DOHH2 (cell line): ENCODE data around the gene CUBN.

Experiments used
- H3F3A ChIP-seq: fragments of 200-600 bp; sonication (generic), shearing (Covaris generic); 2 replicates; pipeline ENCODE4 v1.6.0; 2016; ENCODE audit warnings: antibody characterized with exemption, mild to moderate bottlenecking; ENCODE audit not compliant: control insufficient read depth, insufficient read depth
- H3K27ac ChIP-seq: fragments of 200-600 bp; sonication (generic); 2 replicates; pipeline ENCODE4 v1.5.1; 2014; ENCODE audit warnings: low read depth, mild to moderate bottlenecking, low read length, moderate library complexity
- H3K27me3 ChIP-seq: fragments of 200-600 bp; sonication (generic); 2 replicates; pipeline ENCODE4 v1.6.1; 2014; ENCODE audit warnings: mild to moderate bottlenecking, low read length, mixed read lengths; ENCODE audit not compliant: control insufficient read depth
- H3K36me3 ChIP-seq: fragments of 200-600 bp; sonication (generic); 2 replicates; pipeline ENCODE4 v1.6.1; 2014; ENCODE audit warnings: mild to moderate bottlenecking, low read length, moderate library complexity, mixed read lengths; ENCODE audit not compliant: control insufficient read depth
- H3K4me1 ChIP-seq: fragments of 200-600 bp; sonication (generic); 2 replicates; pipeline ENCODE4 v1.6.1; 2014; ENCODE audit warnings: mild to moderate bottlenecking, low read length, mixed read lengths; ENCODE audit not compliant: control insufficient read depth
- H3K4me2 ChIP-seq: fragments of 200-600 bp; sonication (generic); 2 replicates; pipeline ENCODE4 v1.6.0; 2014; ENCODE audit warnings: mild to moderate bottlenecking, low read length, moderate library complexity
- H3K4me3 ChIP-seq: fragments of 200-600 bp; sonication (generic); 2 replicates; pipeline ENCODE4 v1.5.1; 2014; ENCODE audit warnings: mild to moderate bottlenecking, low read length, mixed read lengths
- H3K79me2 ChIP-seq: fragments of 200-600 bp; sonication (generic); 2 replicates; pipeline ENCODE4 v1.6.1; 2014; ENCODE audit warnings: mild to moderate bottlenecking, low read length, mixed read lengths; ENCODE audit not compliant: control insufficient read depth
- H3K9me2 ChIP-seq: fragments of 200-600 bp; sonication (generic); replicated peaks from 2 replicates; pipeline ENCODE4 v1.6.1; 2014; ENCODE audit warnings: mild to moderate bottlenecking, low read length, mixed read lengths; ENCODE audit not compliant: control insufficient read depth
- H3K9me3 ChIP-seq: fragments of 200-600 bp; sonication (generic); 2 replicates; pipeline ENCODE4 v1.6.1; 2014; ENCODE audit warnings: antibody characterized with exemption, low read length, mixed read lengths; ENCODE audit not compliant: control insufficient read depth, insufficient read depth
- H4K20me1 ChIP-seq: fragments of 200-600 bp; sonication (generic); 2 replicates; pipeline ENCODE4 v1.6.0; 2014; ENCODE audit warnings: low read depth, mild to moderate bottlenecking, antibody characterized with exemption, low read length, moderate library complexity; ENCODE audit not compliant: control insufficient read depth, insufficient read depth
- CTCF ChIP-seq: fragments of 200-600 bp; sonication (generic); IDR thresholded peaks from one replicate; pipeline ENCODE4 v1.5.1; 2014; ENCODE audit warnings: antibody characterized with exemption, mild to moderate bottlenecking, low read depth, low read length; ENCODE audit not compliant: poor library complexity, severe bottlenecking
- EZH2phosphoT487 ChIP-seq: fragments of 200-600 bp; sonication (generic); IDR thresholded peaks from 2 replicates; pipeline ENCODE4 v1.6.1; 2017; ENCODE audit warnings: borderline replicate concordance, mild to moderate bottlenecking, antibody characterized with exemption, low read length, moderate library complexity, mixed read lengths

CUBN gene

GRCh38 chr10:16987976-16988610 lies 141.5 kb downstream of the CUBN start:
- H3K9me3 ChIP-seq = no peaks in the 10 kb centered on the region
- no peaks in the 10 kb centered on the region for H3K4me1 ChIP-seq
- no peaks in the 10 kb centered on the region for H3K27me3 ChIP-seq
- H3K4me3 ChIP-seq = no peak overlapping the region
- H3K27ac ChIP-seq = no peak overlapping the region
- no peaks in the 10 kb centered on the region for H3K79me2 ChIP-seq
- no peak for TF ChIP-seq CTCF
- TF ChIP-seq EZH2phosphoT487 = no peak
- H3K4me2 ChIP-seq = no peak overlapping the region
- no peaks in the 10 kb centered on the region for H3F3A ChIP-seq
- H3K9me2 ChIP-seq = no peaks in the 10 kb centered on the region
- no peaks in the 10 kb centered on the region for H4K20me1 ChIP-seq
- no peaks in the 10 kb centered on the region for H3K36me3 ChIP-seq

- H3K27ac ChIP-seq = no peak overlapping the region
- H4K20me1 ChIP-seq = no peaks in the 10 kb centered on the region
- H3F3A ChIP-seq = no peaks in the 10 kb centered on the region
- TF ChIP-seq EZH2phosphoT487 (no peak), CTCF (no peak)
- no peaks in the 10 kb centered on the region for H3K4me1 ChIP-seq
- H3K9me3 ChIP-seq = no peaks in the 10 kb centered on the region
- H3K4me2 ChIP-seq = no peak overlapping the region
- H3K4me3 ChIP-seq = no peak overlapping the region
- H3K79me2 ChIP-seq = no peaks in the 10 kb centered on the region
- no peaks in the 10 kb centered on the region for H3K27me3 ChIP-seq
- no peaks in the 10 kb centered on the region for H3K36me3 ChIP-seq
- no peaks in the 10 kb centered on the region for H3K9me2 ChIP-seq
Measured at GRCh38 chr10:16987206-16987621, 142.4 kb downstream of the CUBN start.

GRCh38 chr10:16986406-16987205 lies 143.0 kb downstream of the CUBN start:
- H3K79me2 ChIP-seq = no peaks in the 10 kb centered on the region
- H4K20me1 ChIP-seq = no peaks in the 10 kb centered on the region
- no peaks in the 10 kb centered on the region for H3K9me2 ChIP-seq
- H3K4me1 ChIP-seq = no peaks in the 10 kb centered on the region
- no peak overlapping the region for H3K4me2 ChIP-seq
- no peaks in the 10 kb centered on the region for H3K9me3 ChIP-seq
- H3K36me3 ChIP-seq = no peaks in the 10 kb centered on the region
- TF ChIP-seq EZH2phosphoT487 = no peak
- TF ChIP-seq CTCF = no peak
- no peak overlapping the region for H3K27ac ChIP-seq
- H3K27me3 ChIP-seq = no peaks in the 10 kb centered on the region
- no peaks in the 10 kb centered on the region for H3F3A ChIP-seq
- no peak overlapping the region for H3K4me3 ChIP-seq
